Suprapubic skin (tissue), 4 donors: ENCODE measurements around the gene LCT. TPM values are rescaled to one million over a fixed set of nuclear protein-coding genes. Genes with fewer than 3 reads are reported as not detected.

Experiments
- DNase-seq, 2 donors: peaks; one replicate each; pipeline ENCODE4 v3.0.0-alpha.2; 2019; ENCODE audit warnings: low spot score in 2 of 2
- H3K27ac ChIP-seq: fragments of 200-600 bp; sonication (generic); one replicate; pipeline ENCODE4 v1.5.1; 2019
- H3K27me3 ChIP-seq: fragments of 200-600 bp; sonication (generic); one replicate; pipeline ENCODE4 v1.5.1; 2019
- H3K36me3 ChIP-seq: fragments of 200-600 bp; sonication (generic); one replicate; pipeline ENCODE4 v1.5.1; 2019
- H3K4me1 ChIP-seq: fragments of 200-600 bp; sonication (generic); one replicate; pipeline ENCODE4 v1.5.1; 2019
- H3K4me3 ChIP-seq: fragments of 200-600 bp; sonication (generic); one replicate; pipeline ENCODE4 v1.5.1; 2019; ENCODE audit warnings: mild to moderate bottlenecking
- H3K9me3 ChIP-seq: fragments of 200-600 bp; sonication (generic); one replicate; pipeline ENCODE4 v1.5.1; 2019
- CTCF ChIP-seq, 2 donors: fragments of 200-600 bp in 1 of 2; fragments of 450-650 bp in 1 of 2; sonication (generic) in 1 of 2; IDR thresholded peaks; one replicate each; pipeline ENCODE4 v1.5.1; 2016 to 2019; ENCODE audit warnings: antibody characterized with exemption in 2 of 2, mild to moderate bottlenecking in 1 of 2, moderate library complexity in 1 of 2
- EP300 ChIP-seq: sonication (generic); formaldehyde crosslinking; IDR thresholded peaks from one replicate; pipeline ENCODE4 v1.6.1; 2017; ENCODE audit warnings: antibody characterized with exemption
- POLR2A ChIP-seq, 2 donors: fragments of 450-650 bp; IDR thresholded peaks; one replicate each; pipeline ENCODE4 v1.6.1; 2017; ENCODE audit warnings: antibody characterized with exemption in 2 of 2, mild to moderate bottlenecking in 2 of 2, moderate library complexity in 2 of 2
- POLR2AphosphoS5 ChIP-seq, 3 donors: sonication (generic); formaldehyde crosslinking; IDR thresholded peaks; one replicate each; pipeline ENCODE4 v1.6.1; 2017; ENCODE audit warnings: antibody characterized with exemption in 3 of 3
- WGBS: methylation state at CpG from one replicate; pipeline ENCODE4 v1.1.5; 2018; 5-methylcytosine and 5-hydroxymethylcytosine counted together
- total RNA-seq, 4 donors: library from RNA; depleted of rRNA; stranded (reverse); fragments of >200 nt; gene quantifications; one replicate each; pipeline ENCODE4 v1.1.0, GENCODE V29; 2016

LCT gene
- total RNA-seq, 4 donors from 2014 or later = not detected

- TF ChIP-seq POLR2A (IDR thresholded peaks at IDR 0.05) = no peak
- no peak for TF ChIP-seq POLR2AphosphoS5 (IDR thresholded peaks at IDR 0.05)
- no peak for TF ChIP-seq CTCF (IDR thresholded peaks at IDR 0.05)
- TF ChIP-seq EP300 = no peak
- no peak overlapping the region for H3K4me3 ChIP-seq
- no peaks in the 10 kb centered on the region for H3K27me3 ChIP-seq
- no peaks in the 10 kb centered on the region for H3K4me1 ChIP-seq
- H3K36me3 ChIP-seq = peaks cover 45% of the 10 kb centered on the region
- H3K27ac ChIP-seq = no peak overlapping the region
- no peaks in the 10 kb centered on the region for H3K9me3 ChIP-seq
- DNase-seq = no peak
Measured at GRCh38 chr2:135851858-135852257, 14.9 kb upstream of the LCT start.

- TF ChIP-seq EP300 = no peak
- TF ChIP-seq CTCF (IDR thresholded peaks at IDR 0.05) = no peak
- no peak for TF ChIP-seq POLR2AphosphoS5 (IDR thresholded peaks at IDR 0.05)
- no peak for TF ChIP-seq POLR2A (IDR thresholded peaks at IDR 0.05)
- DNase-seq = no peak
- no peaks in the 10 kb centered on the region for H3K27me3 ChIP-seq
- 87% methylated on average over 17 of the region's 17 CpGs for WGBS
- no peaks in the 10 kb centered on the region for H3K4me1 ChIP-seq
- peaks cover 45% of the 10 kb centered on the region for H3K36me3 ChIP-seq
- no peaks in the 10 kb centered on the region for H3K9me3 ChIP-seq
- no peak overlapping the region for H3K4me3 ChIP-seq
- H3K27ac ChIP-seq = no peak overlapping the region
Measured at GRCh38 chr2:135850892-135851668, 14.1 kb upstream of the LCT start.

- Histone ChIP-seq H3K4me1 (no peaks in the 10 kb centered on the region), H3K36me3 (peaks cover 54% of the 10 kb centered on the region), H3K4me3 (no peak overlapping the region), H3K27ac (no peak overlapping the region), H3K27me3 (no peaks in the 10 kb centered on the region), H3K9me3 (no peaks in the 10 kb centered on the region)
- 90% methylated on average over 3 of the region's 3 CpGs for WGBS
- TF ChIP-seq EP300 (no peak), CTCF (IDR thresholded peaks at IDR 0.05) (no peak), POLR2A (IDR thresholded peaks at IDR 0.05) (no peak), POLR2AphosphoS5 (IDR thresholded peaks at IDR 0.05) (no peak)
- DNase-seq = no peak
Measured at GRCh38 chr2:135849087-135849486, 12.1 kb upstream of the LCT start.

- TF ChIP-seq POLR2A (IDR thresholded peaks at IDR 0.05) = no peak
- no peak for TF ChIP-seq EP300
- TF ChIP-seq CTCF (IDR thresholded peaks at IDR 0.05) = no peak
- TF ChIP-seq POLR2AphosphoS5 (IDR thresholded peaks at IDR 0.05) = no peak
- no peaks in the 10 kb centered on the region for H3K27me3 ChIP-seq
- WGBS = 89% methylated on average over 5 of the region's 5 CpGs
- no peaks in the 10 kb centered on the region for H3K4me1 ChIP-seq
- H3K4me3 ChIP-seq = no peak overlapping the region
- no peak overlapping the region for H3K27ac ChIP-seq
- peaks cover 69% of the 10 kb centered on the region for H3K36me3 ChIP-seq
- DNase-seq = no peak
- no peaks in the 10 kb centered on the region for H3K9me3 ChIP-seq
Measured at GRCh38 chr2:135845997-135846396, 9.0 kb upstream of the LCT start.

GRCh38 chr2:135845257-135845656 is 8.3 kb upstream of the LCT start:
- H3K27ac ChIP-seq = no peak overlapping the region
- H3K4me3 ChIP-seq = no peak overlapping the region
- H3K9me3 ChIP-seq = no peaks in the 10 kb centered on the region
- DNase-seq = no peak
- no peak for TF ChIP-seq POLR2AphosphoS5 (IDR thresholded peaks at IDR 0.05)
- TF ChIP-seq CTCF (IDR thresholded peaks at IDR 0.05) = no peak
- TF ChIP-seq POLR2A (IDR thresholded peaks at IDR 0.05) = no peak
- TF ChIP-seq EP300 = no peak
- peaks cover 69% of the 10 kb centered on the region for H3K36me3 ChIP-seq
- H3K27me3 ChIP-seq = no peaks in the 10 kb centered on the region
- no peaks in the 10 kb centered on the region for H3K4me1 ChIP-seq
- WGBS = 91% methylated on average over 3 of the region's 3 CpGs
